H1 (cell line): ENCODE data around the gene OSBPL2. TPM values are rescaled to one million over a fixed set of nuclear protein-coding genes. Genes with fewer than 3 reads are reported as not detected.

Source experiments
- E2F6 ChIP-seq: IDR thresholded peaks from 2 replicates; pipeline ENCODE4 v1.6.1; 2012; ENCODE audit warnings: inconsistent platforms
- MAX ChIP-seq: IDR thresholded peaks from 2 replicates; pipeline ENCODE4 v1.6.1; 2012; ENCODE audit warnings: inconsistent platforms
- NANOG ChIP-seq: IDR thresholded peaks from 2 replicates; pipeline ENCODE4 v1.6.1; 2011; ENCODE audit warnings: low read length, low read depth, mild to moderate bottlenecking, inconsistent platforms; ENCODE audit not compliant: insufficient read depth, poor library complexity, severe bottlenecking
- polyA plus RNA-seq, 7 experiments: library from polyadenylated mRNA; depleted of rRNA in 3 of 7; stranded (reverse) in 5 of 7; unstranded in 2 of 7; fragments of >200 nt in 5 of 7; fragments of 200-250 nt in 2 of 7; gene quantifications; 1 replicate in 5 of 7; 2 replicates in 1 of 7; 4 replicates in 1 of 7; pipeline versions ENCODE4 v1.2.1 to v1.2.3, GENCODE V29; 2011 to 2013; ENCODE audit warnings: missing spikeins in 2 of 7, mixed read lengths in 2 of 7
- total RNA-seq: library from RNA; stranded (reverse); fragmentation: NEBNext Ultra II Directional; extraction: Animal tissue kit (Norgen Biotek cat#: 25700); gene quantifications from 2 replicates; pipeline ENCODE4 v1.2.1, GENCODE V29; 2021

OSBPL2 gene
- total and polyA plus RNA-seq, 2 of the 8 experiments (the other 6 are each of a cell fraction or from before 2014, with no cell fraction given), result 11.7 to 42.4 TPM

- TF ChIP-seq E2F6 (no peak), MAX (no peak), NANOG (no peak)
- TF ChIP-seq, all 59 proteins: peak for 0
Measured at GRCh38 chr20:62216636-62217566, 21.4 kb upstream of the OSBPL2 start (continued).
